OCI-LY7 (cell line): ENCODE data around the gene KLHL26. TPM values are rescaled to one million over a fixed set of nuclear protein-coding genes. Genes with fewer than 3 reads are reported as not detected.

Source experiments
- BruUV-seq: library from RNA; stranded (reverse); fragments of 400-500 nt; replicated peaks from 2 replicates; lab custom pipeline; 2021; lab: Mats Ljungman, UMichigan
- CTCF ChIA-PET: fragments of 300-600 bp; sonication (Branson Sonifier 250); formaldehyde crosslinking; loops from one replicate; lab custom pipeline; 2022; ENCODE audit warnings: antibody characterized with exemption; ENCODE audit not compliant: unreplicated experiment; lab: Charles Lee
- POLR2A ChIA-PET: fragments of 300-600 bp; sonication (Branson Sonifier 250); formaldehyde crosslinking; loops from one replicate; lab custom pipeline; 2022; ENCODE audit warnings: antibody characterized with exemption; lab: Charles Lee
- DNase-seq: peaks from one replicate; pipeline ENCODE4 v3.0.0-alpha.2; 2015; ENCODE audit warnings: low spot score
- H2AFZ ChIP-seq: fragments of 200-600 bp; sonication (generic), shearing (Covaris generic); 2 replicates; pipeline ENCODE4 v1.6.1; 2014; ENCODE audit warnings: mild to moderate bottlenecking, antibody characterized with exemption, low read length, moderate library complexity
- H3K27ac ChIP-seq: fragments of 200-600 bp; sonication (generic); 2 replicates; pipeline ENCODE4 v1.5.1; 2014; ENCODE audit warnings: mixed run types, low read depth, mild to moderate bottlenecking, moderate library complexity, low read length, inconsistent platforms; ENCODE audit not compliant: poor library complexity, severe bottlenecking
- H3K36me3 ChIP-seq: fragments of 200-600 bp; sonication (generic); 2 replicates; pipeline ENCODE4 v1.6.1; 2014; ENCODE audit warnings: mild to moderate bottlenecking, antibody characterized with exemption, low read length, moderate library complexity, mixed read lengths; ENCODE audit not compliant: insufficient read depth
- H3K4me1 ChIP-seq: fragments of 200-600 bp; sonication (generic); 2 replicates; pipeline ENCODE4 v1.5.1; 2014; ENCODE audit warnings: mild to moderate bottlenecking, low read length; ENCODE audit not compliant: insufficient read depth, poor library complexity, severe bottlenecking
- H3K4me2 ChIP-seq: fragments of 200-600 bp; sonication (generic); 2 replicates; pipeline ENCODE4 v1.6.1; 2014; ENCODE audit warnings: mild to moderate bottlenecking, low read length
- H3K4me3 ChIP-seq: fragments of 200-600 bp; sonication (generic); 2 replicates; pipeline ENCODE4 v1.5.1; 2014; ENCODE audit warnings: mild to moderate bottlenecking, low read depth, low read length; ENCODE audit not compliant: poor library complexity, severe bottlenecking
- H3K79me2 ChIP-seq: fragments of 200-600 bp; sonication (generic); 2 replicates; pipeline ENCODE4 v1.6.1; 2016; ENCODE audit warnings: low read depth, mild to moderate bottlenecking, low read length, moderate library complexity, mixed read lengths; ENCODE audit not compliant: insufficient read depth
- H3K9me2 ChIP-seq: fragments of 200-600 bp; sonication (generic); 2 replicates; pipeline ENCODE4 v1.6.1; 2016; ENCODE audit warnings: mild to moderate bottlenecking, low read length, mixed read lengths; ENCODE audit not compliant: insufficient read depth
- H3K9me3 ChIP-seq: fragments of 200-600 bp; sonication (generic); 2 replicates; pipeline ENCODE4 v1.6.1; 2014; ENCODE audit warnings: mild to moderate bottlenecking, mixed run types, low read length, mixed read lengths
- H4K20me1 ChIP-seq: fragments of 200-600 bp; sonication (generic); 2 replicates; pipeline ENCODE4 v1.6.1; 2014; ENCODE audit warnings: mild to moderate bottlenecking, antibody characterized with exemption, low read length, moderate library complexity, mixed read lengths; ENCODE audit not compliant: insufficient read depth
- EZH2phosphoT487 ChIP-seq: fragments of 200-600 bp; sonication (generic); IDR thresholded peaks from 2 replicates; pipeline ENCODE4 v1.6.1; 2018; ENCODE audit warnings: low read depth, borderline replicate concordance, mild to moderate bottlenecking, mixed run types, antibody characterized with exemption, low read length, moderate library complexity, mixed read lengths
- intact Hi-C: fragments of 100-400 bp; cut with micrococcal nuclease; formaldehyde crosslinking; loops from one replicate; pipeline ENCODE4 v1.10.0; 2022; ENCODE audit not compliant: unreplicated experiment
- total RNA-seq, 2 experiments: library from RNA; depleted of rRNA in 1 of 2; stranded (reverse); fragments of >200 nt in 1 of 2; shearing (Covaris generic) in 1 of 2; gene quantifications; 2 replicates each; pipeline ENCODE4 v1.2.3, GENCODE V29; 2014 to 2022
- TF ChIP-seq, protein P1 (sequence below): fragments of 200-600 bp; sonication (generic); conservative IDR thresholded peaks from 2 replicates; pipeline ENCODE4 v1.5.1; 2014; ENCODE audit warnings: mild to moderate bottlenecking, antibody characterized with exemption, low read length, moderate library complexity, mixed read lengths

The KLHL26 gene
- total RNA-seq, 2 experiments from 2014 or later = 1.0 to 8.9 TPM

DNA sequence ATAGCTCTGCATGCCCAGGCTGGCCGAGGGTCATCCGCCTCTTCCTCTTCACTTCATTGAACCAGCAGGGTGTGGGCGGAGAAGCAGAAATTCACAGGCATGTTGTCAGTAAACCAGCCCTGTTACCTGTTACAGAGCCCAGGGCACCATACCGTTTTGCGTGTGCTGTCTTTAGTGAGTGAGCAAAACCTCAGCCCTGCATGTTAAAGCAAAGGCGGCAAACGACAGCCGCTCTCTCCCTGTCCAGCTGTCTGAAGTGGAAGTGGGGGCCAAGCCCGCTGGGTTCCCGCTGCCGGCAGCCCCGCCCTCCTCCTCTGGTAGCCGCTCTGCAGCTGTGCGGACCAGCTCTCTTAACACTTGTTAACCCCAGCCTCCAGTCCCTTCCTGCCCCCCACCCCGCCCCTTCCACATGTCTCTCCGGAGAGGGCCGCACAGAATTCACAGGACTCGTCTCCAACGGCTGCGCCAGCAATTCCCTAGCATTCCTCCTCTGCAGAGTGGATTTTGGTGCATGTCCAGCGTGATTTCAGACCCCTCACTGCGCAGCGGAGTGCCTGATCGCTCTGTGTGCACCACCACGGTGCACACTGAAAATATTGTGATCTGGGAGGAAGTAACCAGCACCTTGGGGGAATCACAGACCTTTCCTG lies 12.7 kb downstream of the KLHL26 start:
- no peaks in the 10 kb centered on the region for H3K4me1 ChIP-seq
- H3K79me2 ChIP-seq = no peaks in the 10 kb centered on the region
- no peaks in the 10 kb centered on the region for H3K9me3 ChIP-seq
- ChIA-PET POLR2A (no interaction called here), CTCF (no interaction called here)
- no peak overlapping the region for H3K4me3 ChIP-seq
- DNase-seq = no peak
- no peaks in the 10 kb centered on the region for H4K20me1 ChIP-seq
- intact Hi-C loops = no loop called here
- no peaks in the 10 kb centered on the region for H3K9me2 ChIP-seq
- TF ChIP-seq EZH2phosphoT487 = no peak
- TF ChIP-seq, protein P1, sequence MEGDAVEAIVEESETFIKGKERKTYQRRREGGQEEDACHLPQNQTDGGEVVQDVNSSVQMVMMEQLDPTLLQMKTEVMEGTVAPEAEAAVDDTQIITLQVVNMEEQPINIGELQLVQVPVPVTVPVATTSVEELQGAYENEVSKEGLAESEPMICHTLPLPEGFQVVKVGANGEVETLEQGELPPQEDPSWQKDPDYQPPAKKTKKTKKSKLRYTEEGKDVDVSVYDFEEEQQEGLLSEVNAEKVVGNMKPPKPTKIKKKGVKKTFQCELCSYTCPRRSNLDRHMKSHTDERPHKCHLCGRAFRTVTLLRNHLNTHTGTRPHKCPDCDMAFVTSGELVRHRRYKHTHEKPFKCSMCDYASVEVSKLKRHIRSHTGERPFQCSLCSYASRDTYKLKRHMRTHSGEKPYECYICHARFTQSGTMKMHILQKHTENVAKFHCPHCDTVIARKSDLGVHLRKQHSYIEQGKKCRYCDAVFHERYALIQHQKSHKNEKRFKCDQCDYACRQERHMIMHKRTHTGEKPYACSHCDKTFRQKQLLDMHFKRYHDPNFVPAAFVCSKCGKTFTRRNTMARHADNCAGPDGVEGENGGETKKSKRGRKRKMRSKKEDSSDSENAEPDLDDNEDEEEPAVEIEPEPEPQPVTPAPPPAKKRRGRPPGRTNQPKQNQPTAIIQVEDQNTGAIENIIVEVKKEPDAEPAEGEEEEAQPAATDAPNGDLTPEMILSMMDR = no peak
- H3K27ac ChIP-seq = no peak overlapping the region
- no peaks in the 10 kb centered on the region for H3K36me3 ChIP-seq
- BruUV-seq = no TSS peak
- H2AFZ ChIP-seq = no peak overlapping the region
- no peak overlapping the region for H3K4me2 ChIP-seq

- POLR2A ChIA-PET = no interaction called here
- no peaks in the 10 kb centered on the region for H3K9me3 ChIP-seq
- CTCF ChIA-PET = no interaction called here
- no peak for TF ChIP-seq EZH2phosphoT487
- TF ChIP-seq, protein P1 = no peak
- BruUV-seq = no TSS peak
- H3K79me2 ChIP-seq = no peaks in the 10 kb centered on the region
- no peak overlapping the region for H3K4me2 ChIP-seq
- no peak overlapping the region for H3K27ac ChIP-seq
- intact Hi-C loops = no loop called here
- no peak overlapping the region for H3K4me3 ChIP-seq
- H2AFZ ChIP-seq = no peak overlapping the region
- H3K9me2 ChIP-seq = no peaks in the 10 kb centered on the region
- H3K36me3 ChIP-seq = no peaks in the 10 kb centered on the region
- no peak for DNase-seq
- H3K4me1 ChIP-seq = no peaks in the 10 kb centered on the region
- no peaks in the 10 kb centered on the region for H4K20me1 ChIP-seq
Observed at GRCh38 chr19:18650021-18650390, 13.2 kb downstream of the KLHL26 start.

DNA sequence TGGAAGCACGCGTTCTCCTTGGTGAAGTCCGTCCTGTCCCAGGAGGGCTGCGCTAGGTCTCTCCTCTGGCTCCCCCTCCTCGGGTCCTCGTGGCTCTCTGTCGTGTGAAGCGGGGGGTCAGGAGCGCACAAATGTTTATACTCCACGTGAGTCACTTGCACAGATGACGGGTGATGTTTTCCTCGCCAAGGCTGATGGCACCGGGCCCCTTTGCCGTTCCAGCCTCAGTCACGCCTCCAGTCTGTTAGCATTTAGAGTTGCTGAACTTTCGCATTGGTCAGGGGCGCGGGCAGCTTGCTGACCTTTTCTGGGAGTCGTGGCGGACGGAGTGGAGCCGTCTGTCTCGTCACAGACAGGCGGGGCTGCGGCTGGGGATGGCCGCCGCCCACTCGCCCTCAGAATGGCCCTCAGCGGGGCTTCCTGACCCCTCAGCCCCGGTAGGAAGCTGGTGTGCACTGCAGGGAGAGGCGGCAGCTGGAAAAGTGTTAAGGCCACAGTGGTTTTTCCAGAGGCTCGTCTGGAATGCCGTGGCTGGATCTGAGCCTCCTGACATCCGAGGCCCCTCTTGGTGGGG lies 13.7 kb downstream of the KLHL26 start:
- H2AFZ ChIP-seq = no peak overlapping the region
- no peaks in the 10 kb centered on the region for H3K9me3 ChIP-seq
- ChIA-PET POLR2A (no interaction called here), CTCF (no interaction called here)
- no TSS peak for BruUV-seq
- no peak overlapping the region for H3K4me3 ChIP-seq
- no peaks in the 10 kb centered on the region for H3K9me2 ChIP-seq
- no peak for DNase-seq
- H3K27ac ChIP-seq = no peak overlapping the region
- H3K4me2 ChIP-seq = no peak overlapping the region
- no peaks in the 10 kb centered on the region for H3K4me1 ChIP-seq
- H3K36me3 ChIP-seq = no peaks in the 10 kb centered on the region
- intact Hi-C loops = no loop called here
- TF ChIP-seq, protein P1 = no peak
- no peak for TF ChIP-seq EZH2phosphoT487
- H3K79me2 ChIP-seq = no peaks in the 10 kb centered on the region
- H4K20me1 ChIP-seq = no peaks in the 10 kb centered on the region
